HG03342 (cell line): Measurements from ENCODE around the gene AOAH.
A peak's percentile ranks its signal among the peaks of the same experiment; 100 is the strongest.
"Not testable (repeated sequence)": the region's sequence is repeated elsewhere in the genome, so short reads cannot be mapped to it uniquely, and the experiment has no call there.

Source experiments
- ATAC-seq: cut with Tn5 transposase; IDR thresholded peaks from one replicate; pipeline ENCODE4 v1.9.1; 2021; ENCODE audit warnings: mild to moderate bottlenecking, moderate library complexity; ENCODE audit not compliant: unreplicated experiment

AOAH gene

DNA sequence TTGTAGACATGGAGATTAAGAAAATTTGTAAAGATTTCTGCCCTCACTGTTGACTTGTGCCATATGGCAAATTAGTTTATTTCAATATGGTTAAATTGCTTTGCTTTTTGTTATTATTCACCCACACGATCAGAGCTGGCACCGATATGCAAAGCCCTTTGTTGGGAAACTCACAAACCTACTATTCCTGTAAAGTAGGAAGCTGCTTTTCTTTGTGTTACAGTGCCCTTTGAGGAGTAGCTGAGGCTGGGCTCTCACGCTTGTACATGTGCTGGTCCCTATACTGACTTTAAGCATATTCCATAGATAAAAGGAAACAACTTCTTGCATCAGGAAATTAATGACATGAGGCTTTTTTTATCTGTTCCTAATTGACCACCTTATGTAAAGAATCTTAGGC lies 17.6 kb upstream of the AOAH start:
- no peak for ATAC-seq

DNA sequence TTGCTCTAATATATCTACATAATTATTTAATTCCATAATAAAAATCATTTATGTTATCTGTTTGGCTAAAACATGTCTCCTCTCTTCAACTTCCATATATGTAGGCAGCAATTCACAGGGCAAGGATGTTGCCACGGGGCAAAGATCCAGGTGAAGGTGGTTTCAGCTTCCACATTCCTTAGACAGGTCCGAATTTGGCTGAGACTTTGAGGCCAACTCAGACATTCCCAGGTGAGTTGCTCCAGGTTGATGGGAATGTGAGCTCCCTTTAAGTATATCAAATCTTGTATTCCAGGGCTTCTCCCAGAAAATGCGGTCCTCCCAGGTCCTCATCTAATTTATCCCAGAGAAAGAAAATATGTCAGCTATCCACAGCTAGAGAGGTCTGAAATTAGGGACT lies 15.1 kb upstream of the AOAH start:
- ATAC-seq, result no peak

DNA sequence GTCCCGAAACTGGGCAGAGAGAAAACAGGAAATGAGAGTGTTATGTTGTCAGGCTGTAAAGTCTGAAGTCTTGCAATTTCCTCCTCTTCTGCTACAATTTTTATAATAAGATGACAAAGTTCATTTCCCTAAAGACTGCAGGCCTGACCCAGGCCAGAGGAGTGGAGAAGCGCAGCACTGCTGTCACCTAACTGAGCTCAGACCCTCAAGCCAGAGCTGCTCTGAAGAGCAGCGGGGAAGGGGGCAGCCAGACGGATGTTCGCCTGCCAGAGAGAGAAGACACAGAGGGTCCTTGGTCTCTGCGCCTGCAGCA lies 12.6 kb upstream of the AOAH start:
- ATAC-seq, result peak; percentile 96

DNA sequence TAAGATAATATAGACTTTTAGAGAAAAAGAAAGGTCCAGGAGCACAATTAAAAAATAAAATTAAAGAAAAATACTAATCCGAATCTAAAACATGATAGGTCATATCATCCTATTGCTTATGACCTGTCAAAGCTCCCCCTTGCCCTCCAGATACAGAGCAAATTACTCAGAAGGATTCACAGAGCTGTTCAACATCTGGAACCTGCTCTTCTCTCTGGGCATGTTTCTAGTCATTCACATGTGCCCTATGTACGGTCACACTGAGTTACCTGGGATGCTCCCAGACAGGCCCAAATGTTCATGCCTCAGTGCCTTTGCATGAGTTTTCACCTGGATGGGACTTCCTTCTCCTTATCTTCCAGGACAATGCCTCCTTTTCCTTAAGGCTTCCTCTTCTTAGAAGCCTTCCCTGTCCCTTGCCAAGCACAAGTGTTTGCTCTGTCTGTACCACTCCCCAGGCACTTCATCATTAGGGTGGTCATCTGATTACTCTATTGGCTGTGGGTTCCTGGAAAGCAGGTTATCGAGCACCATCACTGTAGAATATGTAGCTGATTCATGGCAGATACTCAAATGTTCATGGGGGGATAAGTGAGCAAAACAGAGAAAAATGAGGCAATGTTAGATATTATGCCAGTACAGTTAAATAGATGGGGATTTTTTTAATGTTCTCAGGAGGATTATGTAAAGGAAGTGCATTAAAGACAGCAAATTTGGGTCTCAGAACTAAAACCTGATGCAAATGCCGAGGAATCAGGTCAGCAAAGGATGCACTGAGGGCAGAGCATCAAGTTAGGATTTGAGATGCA lies 12.0 kb upstream of the AOAH start:
- ATAC-seq, result peak; percentile 34

DNA sequence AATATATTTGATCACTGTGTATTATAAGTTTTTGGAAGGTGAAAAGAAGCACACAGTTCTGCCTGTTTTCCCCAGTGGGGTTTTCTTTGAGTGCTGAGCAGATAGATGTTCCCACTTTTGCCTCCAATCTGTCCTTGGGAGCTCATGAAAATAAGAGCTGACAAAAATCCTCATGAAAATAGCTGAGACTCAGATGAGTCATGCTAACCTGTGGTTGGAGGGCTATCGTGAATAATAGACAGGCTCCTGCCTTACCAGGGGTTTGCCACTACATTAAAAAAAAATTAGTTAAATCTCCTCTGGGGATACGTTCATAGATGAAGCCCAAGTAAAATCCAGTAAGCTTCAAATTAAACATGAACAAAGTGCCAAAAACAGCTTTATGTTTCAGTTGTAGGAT lies 10.9 kb upstream of the AOAH start:
- no peak for ATAC-seq

DNA sequence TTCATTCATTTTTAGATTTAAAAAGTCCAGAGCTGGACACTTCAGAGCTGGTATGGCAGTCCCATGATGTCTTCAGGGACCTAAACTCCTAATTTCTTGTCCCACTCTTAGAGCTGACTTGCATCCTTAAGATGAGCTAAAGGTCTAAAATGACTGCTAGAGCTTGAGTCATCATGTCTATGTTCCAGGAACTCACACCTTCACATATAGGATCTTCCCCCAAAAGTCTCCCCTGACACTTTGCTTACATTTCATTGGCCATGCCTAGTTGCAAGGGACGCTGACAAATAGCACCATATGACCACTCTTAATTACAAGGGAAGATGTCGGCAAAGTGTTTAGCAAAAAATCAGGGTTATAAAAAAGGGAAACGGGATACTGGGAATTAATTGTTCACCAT lies 10.4 kb upstream of the AOAH start:
- ATAC-seq, result no peak

DNA sequence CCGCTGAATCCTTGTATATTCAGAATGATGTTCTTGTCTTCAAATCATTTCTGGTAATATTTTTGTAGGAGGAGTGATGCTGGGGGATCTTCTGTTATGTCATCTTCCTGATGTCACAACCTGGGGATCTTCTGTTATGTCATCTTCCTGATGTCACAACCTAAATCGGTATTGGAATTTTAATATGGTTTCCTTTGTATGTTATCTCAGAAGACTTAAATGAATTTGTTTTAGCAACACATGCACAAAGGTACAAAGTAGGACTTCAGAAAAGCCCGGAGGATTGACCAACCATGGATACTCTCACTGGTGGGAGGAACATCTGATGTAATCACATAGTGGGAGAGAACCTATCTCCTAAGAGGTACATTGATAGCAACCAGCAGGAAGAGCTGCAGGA lies 9.1 kb upstream of the AOAH start:
- no peak for ATAC-seq

DNA sequence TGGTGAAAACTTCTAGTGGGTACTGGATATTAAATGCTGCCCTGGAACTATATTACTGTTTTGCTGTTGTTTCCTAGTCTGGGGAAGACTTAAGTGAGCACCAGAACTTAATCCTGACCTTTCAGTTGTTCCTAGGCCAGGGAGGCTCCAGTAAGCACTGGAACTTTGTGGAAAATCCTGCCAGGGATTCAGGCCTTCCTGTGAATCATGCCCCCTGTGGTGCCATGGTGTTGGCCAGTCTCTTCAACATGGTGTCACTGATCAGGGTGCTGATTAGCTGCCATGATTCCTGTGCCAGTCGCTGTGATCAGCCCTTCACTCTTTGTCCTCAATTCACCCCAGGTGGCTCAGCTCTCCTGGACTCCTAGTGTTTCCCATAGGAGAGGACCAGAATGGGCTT lies 8.5 kb upstream of the AOAH start:
- no peak for ATAC-seq

DNA sequence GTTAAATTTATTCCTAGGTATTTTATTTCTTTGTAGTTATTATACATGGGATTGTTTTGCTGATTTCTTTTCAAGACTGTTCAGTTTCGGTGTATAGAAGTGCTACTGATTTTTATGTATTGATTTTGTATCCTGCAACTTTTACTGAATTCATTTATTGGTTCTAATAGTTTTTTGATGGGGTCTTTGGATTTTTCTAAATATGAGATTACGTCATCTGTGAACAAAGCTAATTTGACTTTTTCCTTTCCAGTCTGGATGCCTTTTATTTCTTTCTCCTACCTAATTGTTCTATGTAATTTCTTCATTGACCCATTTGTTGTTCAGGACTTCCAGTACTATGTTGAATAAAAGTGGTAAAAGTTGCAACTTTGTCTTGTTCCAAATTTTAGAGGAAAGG lies 5.8 kb upstream of the AOAH start:
- no peak for ATAC-seq

DNA sequence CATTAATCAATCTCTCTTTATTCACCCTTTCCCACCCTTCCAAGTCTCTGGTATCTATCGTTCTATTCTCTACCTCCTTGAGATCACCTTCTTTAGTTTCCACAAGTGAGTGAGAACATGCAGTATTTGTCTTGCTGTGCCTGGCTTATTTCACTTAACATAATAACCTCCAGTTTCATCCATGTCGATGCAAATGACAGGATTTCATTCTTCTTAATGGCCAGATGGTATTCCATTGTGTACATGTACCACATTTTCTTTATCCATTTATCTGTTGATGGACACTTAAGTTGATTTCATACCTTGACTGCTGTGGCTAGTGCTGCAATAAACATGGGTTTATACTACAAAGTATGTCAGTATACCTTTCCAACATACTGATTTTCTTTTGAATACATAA lies 3.8 kb upstream of the AOAH start:
- no peak for ATAC-seq

DNA sequence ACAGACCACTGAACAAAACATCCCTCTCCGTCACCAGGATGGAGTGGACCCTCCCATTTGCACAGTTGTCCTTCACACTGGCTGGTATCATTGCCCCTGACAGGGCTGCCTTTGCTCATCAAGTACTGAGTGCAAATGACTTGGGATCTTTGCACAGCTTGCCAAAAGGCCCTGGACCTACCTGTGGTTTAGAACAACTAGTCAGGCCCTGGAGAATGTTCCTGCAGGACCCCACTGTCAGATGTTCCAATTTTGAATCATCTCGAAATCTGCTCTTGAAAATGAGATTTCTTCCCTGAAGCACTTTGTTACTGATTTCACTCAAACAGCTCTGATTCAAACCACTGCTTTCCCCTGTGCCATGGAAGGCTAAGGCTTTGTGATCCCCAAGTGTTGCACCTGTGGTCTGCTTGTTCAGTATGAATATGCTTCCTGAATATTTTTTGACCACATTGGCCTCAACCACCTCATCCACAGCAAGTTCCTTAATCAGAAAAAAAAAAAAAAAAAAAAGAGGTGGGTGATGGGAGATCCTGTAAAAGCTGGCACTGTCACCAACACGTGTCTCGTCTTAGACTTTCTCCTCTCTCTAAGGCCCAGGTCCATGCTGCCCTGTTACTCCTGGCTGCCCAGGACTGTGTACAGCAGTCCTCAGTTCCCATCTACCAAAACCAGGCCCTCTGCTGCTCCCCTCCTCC lies 2.7 kb upstream of the AOAH start:
- no peak for ATAC-seq

DNA sequence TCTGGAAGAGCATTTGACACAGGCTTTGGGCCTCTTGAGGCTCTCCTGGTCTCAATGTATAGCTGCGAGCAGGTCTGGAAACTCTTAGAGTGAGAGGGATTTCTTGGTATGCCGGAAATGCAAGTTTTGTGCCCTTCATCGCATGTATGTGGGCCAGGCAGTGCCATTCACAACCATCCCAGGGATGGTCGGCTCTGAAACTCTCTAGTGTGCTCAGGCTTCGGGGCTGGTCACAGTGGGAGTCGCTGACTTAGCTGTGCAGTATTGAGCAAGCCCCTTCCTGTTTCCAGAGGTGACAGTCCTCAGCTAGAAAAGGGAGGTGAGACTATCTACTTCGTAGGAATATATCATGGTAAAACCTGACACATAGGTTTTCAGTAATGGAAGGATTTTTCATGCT lies 2.0 kb upstream of the AOAH start:
- no peak for ATAC-seq

DNA sequence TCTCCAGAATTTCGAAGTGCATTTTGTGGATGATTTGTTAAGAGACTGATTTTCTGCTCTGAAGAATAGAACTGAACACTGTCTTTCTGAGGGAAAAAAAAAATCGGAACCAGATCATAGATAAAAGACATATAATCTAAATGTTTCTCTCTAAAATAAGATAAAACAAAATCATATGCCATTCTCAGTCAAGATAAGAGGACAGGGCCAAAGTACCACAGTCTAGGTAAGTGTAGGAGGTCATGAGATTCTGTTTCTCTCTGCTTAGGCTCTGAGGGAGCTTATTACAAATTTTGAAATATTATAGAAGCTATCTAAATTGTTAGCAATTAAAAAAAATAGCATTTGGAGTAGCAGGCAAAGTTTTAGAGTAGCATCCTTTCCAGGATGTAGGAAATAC lies 702 bp upstream of the AOAH start:
- ATAC-seq, result no peak

DNA sequence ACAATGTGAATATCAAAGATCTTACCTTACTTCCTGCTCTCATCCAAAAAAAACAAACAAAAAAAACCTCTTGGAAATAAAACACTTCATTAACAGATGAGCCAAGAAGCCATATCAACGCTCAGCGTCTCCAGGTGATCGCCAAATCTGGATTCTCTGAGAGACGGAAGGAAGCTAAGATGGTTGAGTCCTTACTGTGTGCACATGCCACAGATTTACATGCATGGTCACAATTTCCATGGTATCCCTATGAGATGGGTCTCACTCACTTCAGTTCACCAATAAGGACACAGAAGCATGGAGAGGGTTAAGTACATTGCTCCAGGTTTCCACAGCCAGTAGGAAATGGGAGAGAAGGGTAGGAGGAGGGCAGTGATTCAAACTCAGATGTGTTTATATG lies 1.0 kb downstream of the AOAH start:
- no peak for ATAC-seq

DNA sequence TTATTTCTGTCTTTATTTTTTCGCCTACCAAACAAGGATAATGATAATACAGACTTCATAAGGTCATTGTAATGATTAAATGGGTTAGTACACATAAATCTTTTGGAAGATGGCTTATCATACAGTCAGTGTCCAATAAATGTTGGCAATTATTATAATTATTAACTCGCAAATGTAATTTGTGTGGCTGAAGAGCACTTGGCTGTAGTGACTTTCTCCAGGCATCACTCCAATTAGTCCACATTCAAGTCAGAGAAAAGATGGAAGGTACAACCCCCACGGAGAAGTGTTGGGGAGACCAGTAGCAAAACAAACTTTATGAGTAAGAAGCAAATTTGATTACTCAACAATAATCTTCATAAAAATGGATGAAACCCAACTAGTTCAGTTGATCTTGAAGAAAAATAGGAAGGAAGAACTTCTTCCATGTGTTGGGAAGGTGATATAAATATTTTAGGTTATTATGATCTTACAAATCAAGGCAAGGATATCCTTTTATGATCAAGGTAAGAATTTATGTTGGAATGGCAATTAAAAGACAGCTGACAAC lies 5.1 kb downstream of the AOAH start:
- ATAC-seq, result no peak

DNA sequence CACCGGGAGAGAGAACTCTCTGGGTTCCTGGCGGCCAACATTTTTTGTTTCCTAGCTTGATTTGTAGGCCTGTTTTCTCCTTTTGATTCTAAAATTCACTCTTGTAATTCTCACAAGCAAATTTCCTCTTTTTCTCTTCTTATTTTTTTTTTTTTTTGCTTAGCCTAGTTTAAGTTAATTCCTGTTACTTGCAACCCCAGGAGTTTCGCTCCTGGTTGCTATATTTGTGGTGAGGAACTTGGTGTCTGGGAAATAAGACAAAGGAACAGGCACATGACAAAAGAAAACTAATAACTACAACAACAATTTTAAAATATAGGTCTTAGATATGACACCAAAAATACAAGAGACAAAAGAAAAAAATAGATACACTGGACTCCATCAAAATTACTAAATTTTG lies 6.7 kb downstream of the AOAH start:
- no peak for ATAC-seq

DNA sequence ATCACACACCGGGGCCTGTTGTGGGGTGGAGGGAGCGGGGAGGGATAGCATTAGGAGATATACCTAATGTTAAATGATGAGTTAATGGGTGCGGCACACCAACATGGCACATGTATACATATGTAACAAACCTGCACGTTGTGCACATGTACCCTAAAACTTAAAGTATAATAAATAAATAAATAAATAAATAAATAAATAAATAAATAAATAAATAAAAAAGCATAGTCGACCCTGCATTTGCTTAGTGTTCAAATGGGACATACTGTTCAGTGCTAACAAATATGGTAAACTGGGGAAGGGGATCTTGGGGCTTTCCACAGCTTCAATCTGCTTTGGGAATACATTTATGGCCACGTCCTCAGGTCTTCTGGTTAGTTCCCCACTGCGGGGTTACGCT lies 7.5 kb downstream of the AOAH start:
- ATAC-seq, result not testable (repeated sequence)

DNA sequence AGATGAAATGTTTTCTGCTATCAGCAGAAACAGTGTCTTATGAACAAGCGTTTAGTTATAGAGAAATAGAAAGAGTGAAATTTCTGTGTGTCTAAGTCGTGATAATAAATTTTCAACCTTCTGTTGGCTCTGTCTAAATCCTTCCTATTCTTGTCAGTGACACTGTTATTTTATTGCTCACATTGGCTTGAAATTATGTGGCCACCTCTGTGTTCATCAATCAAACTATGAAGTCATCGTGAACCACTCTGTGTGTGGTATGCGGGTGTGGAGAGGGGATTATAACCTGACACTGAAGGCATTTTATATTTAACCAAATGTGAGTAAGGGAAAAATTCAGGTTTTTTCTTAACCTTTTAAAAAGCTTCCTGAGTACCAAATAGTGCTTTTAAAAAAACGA lies 12.3 kb downstream of the AOAH start:
- ATAC-seq, result no peak

DNA sequence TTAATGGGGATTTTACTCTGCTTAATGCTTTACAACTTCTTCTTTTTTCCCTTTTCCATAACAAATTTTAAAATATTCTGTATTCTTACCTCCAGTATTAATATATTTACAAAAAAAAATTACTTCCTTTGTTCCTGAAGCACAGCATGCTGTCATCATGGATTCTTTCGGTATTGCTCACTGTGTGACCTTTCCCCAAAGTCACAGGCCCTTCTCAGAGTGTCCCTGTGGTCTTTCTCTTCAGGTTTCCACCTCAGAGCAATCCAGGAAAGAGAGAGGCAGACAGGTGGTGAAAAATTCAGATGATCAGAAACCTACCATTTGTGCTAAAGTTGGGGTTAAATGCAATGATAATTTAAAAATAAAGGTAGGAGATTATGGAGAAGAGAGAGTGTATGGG lies 13.0 kb downstream of the AOAH start:
- no peak for ATAC-seq

DNA sequence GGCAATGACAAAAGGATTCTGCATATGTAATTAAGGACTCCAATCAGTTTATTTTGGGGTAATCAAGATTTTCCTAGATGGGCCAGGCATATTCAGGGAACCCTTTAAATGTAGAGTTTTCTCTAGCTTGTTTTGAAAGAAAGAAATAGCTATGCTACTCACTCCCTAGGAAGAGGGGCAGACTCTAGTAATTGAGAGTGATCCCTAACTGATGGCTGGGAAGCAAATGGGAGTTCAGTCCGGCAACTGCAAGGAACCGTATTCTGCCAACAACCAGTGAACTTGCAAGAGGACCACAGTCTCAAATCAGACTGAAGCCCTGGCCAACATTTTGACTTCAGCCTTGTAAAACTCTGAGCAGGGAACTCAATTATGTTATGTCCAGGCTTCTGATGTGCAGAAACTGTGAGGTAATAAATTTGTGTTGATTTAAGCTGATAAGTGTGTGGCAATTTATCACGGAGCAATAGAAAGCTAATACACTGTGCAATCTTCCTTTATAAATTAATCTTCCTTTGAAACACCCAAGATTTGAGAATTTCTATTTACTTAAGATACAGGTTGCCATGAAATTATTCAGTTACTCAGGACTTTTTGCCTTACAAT lies 14.0 kb downstream of the AOAH start:
- ATAC-seq, result no peak

DNA sequence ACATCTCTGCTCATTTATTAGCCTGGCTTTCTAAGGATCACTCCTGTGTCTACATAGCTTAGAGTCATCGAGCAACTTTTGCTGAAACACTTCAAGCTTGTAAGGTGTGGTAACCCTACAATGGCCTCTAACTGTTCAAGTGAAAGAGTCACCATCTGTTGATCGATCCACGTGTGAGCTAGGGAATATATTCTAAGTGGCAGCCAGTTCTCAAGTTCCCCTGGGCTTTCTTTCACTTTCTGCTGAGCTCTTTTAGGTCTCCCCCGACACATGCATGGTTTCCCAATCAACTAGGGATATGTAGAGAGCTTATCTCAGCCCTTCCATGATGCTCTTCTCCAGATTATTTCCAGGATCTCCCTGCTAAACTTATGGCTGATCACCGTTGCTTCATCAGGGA lies 15.5 kb downstream of the AOAH start:
- no peak for ATAC-seq

DNA sequence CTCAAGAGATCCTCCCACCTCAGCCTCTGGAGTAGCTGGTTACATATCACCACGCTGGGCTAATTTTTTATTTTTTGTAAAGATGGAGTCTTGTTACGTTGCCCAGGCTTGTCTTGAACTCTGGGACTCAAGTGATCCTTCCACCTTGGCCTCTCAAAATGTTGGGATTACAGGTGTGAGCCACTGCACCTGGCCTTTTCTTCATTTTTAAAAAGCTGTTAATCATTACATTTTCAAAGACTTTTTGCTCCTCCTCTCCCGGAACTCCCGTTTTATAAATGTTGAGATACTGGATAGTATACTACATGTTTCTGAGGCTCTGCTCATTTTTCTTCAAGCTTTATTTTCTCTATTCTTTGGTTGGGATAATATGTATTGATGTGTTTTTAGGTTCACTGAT lies 16.4 kb downstream of the AOAH start:
- no peak for ATAC-seq
